Measurements from ENCODE around the gene C9orf43. TPM values are rescaled to one million over a fixed set of nuclear protein-coding genes. Genes with fewer than 3 reads are reported as not detected.
"Not testable (repeated sequence)": the region's sequence is repeated elsewhere in the genome, so short reads cannot be mapped to it uniquely, and the experiment has no call there.

Gene C9orf43
- total RNA-seq, 1 donor from 2014 or later, result 0.62 TPM

DNA sequence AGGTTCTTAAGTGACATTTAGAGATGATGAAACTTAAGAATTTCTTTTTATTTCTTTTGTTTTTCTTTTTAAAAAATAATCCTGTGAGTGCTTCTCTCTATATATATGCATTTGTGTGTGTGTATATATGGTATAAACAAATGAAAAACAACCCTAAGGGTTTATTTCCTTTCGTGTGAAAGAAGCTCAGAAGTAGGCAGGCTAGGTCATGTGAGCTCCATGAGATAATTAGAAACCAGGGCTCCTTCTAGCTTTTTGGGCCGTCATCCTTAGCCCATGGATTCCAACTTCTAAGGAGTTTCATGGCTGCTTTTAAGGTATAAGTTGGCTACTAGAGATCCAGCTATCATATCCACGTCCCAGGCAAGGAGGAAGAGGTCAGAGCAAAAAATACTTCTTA lies 11.2 kb downstream of the C9orf43 start:
- DNase-seq, result no peak

DNA sequence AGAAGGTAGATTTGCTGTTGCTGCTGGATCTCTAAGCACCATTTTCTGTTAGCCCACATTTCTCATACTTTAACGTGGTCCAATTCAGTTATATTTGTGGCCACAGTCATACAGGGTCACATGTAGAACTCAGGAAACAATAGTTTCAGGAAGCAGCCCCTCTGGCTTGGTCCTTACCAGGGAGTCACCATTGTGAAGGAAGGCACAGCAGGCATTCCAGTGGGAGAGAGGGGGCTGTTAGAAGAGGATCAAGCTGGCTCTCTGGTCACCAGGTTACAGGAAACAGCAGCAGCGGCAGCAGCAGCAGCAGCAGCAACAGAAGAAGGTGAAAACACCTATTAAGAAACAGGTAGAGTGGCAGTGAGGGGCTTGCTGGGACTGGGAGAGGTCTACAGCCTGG lies 14.5 kb downstream of the C9orf43 start:
- no peak for DNase-seq

DNA sequence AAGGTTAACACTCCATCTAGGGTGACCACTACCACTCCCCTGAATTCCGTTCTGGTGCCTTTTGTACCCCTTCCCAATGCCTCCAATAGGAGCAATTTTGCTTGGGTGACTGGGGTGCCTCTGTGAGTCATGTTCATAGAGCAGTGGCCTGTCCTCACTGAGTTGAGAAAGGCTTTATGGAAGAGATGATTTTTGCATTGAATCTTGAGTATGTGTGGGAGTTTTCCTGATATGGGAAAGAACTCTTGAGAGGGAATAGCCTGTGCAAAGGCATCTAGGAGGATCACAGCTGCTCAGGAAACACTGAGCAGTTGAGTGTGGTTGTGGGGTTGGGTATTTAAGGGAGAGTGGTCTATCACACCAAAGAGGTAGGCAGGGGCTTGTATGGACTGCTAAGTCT lies 16.2 kb downstream of the C9orf43 start:
- no peak for DNase-seq

DNA sequence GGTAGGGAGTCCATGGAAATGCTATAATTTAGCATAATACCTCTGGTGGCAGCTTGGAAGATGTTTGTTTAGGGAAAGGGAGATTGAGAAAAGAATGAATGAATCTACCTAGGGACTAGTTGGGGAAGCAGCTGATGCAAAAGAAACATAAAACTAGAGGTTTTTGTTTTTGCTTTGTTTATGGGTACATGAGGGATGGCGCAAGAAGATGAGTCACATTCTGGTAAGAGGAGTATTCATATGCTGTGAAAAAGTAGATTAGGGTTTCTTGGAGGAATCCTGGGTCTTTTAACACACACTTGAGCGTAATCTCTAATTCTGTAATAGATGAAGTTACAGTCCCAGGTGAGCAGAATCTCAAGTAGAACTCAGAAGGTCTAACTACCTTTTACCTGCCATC lies 17.1 kb downstream of the C9orf43 start:
- no peak for DNase-seq

DNA sequence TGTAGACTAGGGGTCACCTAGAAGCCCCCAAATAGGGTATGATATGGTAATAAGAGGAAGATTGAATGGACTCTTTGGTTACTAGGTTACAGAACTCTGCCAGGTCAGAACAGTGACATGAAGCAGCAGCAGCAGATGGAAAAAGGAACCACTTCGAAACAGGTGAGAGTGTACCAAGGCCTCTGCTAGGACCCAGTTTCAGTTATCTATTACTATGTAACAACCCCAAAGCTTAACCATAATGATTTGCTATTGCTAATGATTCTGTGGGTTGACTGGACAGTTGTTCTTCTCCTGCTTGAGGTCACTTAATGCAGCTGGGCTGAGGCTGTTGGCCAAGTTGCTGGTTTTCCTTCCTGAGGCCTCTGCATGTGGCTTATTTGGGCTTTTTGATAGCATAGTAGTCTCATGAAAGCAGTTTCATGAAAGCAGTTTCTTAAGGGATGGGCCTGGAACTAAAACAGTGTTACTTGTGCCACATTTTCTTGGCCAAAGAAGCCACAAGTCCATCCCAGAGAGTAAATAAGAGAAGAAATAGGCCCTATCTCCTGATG lies 17.6 kb downstream of the C9orf43 start:
- DNase-seq, result no peak

DNA sequence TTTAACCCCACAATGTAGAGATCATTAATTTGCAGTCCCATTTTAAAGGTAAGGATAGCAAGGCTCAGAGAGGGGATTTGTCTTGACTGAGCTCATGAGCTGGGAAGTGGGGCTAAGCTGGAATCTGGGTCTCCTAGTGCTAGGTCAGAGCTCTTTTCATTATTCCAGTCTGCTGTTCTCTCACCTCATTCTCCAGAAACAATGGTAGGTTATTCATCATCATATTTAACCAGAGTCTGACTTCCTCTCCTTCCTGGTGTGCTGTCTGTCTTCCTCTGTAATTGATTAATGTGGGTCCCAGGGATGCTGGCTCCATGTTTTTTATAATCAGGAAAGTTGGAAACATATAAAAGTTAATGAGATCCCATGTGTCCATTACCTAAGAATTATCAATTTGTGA lies 20.6 kb downstream of the C9orf43 start:
- no peak for DNase-seq

DNA sequence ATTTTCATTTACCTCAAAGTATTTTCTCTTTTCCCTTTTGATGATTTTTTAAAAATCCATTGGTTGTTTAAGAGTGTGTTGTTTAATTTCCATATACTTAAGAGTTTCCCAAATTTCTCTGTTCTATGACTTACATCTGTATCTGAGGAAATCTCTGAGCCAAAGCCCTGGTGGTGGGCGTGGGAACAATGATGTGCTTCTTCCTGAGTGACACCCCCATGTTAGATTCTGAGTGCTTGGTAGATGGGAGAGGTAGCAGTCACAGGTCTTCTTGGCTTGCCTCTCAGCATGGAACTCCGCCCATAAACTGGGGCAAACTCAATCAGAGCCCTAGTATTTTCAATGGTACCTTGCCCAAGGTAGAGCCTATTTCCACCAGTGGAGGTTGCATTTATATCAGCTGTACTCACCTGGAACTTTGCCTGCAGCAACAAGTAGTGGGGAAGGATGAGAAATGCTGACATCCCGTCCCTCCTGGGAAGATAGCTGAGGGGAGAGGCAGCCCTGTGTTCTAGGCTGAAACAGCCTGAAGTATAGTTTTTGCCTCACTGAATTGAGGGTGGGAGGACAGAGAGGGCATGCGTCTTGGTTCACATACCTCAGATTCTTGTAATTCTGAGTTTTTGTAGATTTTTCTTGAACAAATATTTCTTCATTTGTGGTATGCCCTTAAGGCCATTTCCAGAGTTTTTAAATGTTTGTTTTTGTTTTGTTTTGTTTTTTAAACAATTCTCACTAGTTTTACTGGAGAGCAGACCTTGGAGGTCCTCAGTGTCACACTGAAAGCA lies 26.4 kb downstream of the C9orf43 start:
- DNase-seq, result no peak

DNA sequence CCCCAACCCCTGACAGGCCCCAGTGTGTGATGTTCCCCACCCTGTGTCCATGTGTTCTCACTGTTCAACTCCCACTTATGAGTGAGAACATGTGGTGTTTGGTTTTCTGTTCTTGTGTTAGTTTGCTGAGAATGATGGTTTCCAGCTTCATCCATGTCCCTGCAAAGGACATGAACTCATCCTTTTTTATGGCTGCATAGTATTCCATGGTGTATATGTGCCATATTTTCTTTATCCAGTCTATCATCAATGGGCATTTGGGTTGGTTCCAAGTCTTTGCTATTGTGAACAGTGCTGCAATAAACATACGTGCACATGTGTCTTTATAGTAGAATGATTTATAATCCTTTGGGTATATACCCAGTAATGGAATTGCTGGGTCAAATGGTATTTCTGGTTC lies 27.2 kb downstream of the C9orf43 start:
- not testable (repeated sequence) for DNase-seq

DNA sequence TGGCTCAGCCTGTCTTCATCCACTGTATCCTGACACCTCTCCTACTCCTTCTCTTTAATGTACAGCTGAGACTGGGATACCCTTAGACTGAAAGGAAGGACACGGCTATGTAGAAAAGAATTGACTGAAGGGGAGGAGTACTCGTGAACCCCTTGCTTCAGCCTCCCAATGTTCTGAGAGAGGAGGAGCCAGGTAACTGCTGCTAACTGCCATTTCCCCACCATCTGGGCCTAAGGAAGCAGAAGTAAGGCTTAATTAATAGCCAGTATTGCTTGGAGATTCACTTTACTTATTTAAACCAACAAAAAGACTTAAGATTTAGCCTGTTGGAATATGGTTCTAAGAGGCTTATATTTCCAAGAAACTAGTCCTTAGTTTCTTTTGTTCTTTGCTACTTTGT lies 34.2 kb downstream of the C9orf43 start:
- DNase-seq, result no peak

DNA sequence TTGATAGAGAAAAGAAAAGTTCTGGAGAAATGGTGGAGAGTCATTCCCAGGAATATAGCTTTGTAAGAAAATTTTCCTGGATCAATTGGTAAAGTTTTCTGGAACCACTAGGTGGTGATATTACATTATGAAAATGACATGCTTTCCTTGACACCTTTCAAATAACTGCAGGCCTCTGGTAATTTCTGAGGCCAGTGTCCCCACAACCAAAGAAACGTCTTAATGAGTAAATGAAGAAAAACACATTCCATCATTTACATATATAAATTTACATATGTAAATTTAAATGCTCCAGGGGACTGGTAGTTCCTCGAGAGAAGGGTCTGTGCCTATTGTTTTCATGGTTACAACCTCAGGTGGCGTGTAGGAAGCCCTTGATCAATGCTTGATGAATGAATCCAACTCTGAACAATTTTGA lies 35.8 kb downstream of the C9orf43 start:
- no peak for DNase-seq

DNA sequence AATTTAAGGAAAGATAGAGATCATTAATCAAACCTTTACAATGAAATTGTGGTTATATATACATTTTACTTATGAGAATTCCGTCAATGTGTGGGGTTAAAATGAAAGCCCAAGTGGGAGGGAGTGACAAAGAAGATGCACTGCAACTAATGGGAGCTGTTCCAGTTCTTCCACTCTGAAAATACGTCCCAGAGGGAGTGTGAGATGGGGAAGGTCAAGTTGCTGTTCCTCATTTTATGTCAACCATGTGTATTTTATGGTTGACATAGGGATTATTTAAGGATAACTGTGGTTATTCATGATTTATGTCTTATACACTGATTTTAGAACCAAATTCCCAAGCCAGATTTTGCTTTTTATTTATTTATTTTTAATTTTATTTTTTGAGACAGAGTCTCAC lies 38.8 kb downstream of the C9orf43 start:
- DNase-seq, result no peak

DNA sequence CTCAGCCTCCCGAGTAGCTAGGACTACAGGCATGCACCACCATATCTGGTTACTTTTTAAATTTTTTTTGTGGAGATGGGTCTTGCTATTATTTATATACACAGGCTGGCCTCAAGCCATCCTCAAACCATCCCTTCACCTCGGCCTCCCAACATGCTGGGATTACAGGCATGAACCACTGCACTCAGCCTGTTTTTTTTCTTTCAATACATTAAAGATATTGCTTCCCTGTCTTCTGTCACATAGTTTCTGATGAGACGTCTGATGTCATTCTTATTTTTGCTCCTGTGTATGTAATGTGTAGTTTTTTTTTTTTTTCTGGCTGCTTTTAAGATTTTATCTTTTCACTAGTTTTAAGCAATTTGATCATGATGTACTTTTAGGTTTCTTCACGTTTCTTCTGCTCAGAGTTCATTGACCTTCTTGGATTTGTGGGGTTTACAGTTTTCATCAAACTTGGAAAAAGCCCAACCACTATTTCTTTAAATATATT lies 41.6 kb downstream of the C9orf43 start:
- DNase-seq, result no peak

DNA sequence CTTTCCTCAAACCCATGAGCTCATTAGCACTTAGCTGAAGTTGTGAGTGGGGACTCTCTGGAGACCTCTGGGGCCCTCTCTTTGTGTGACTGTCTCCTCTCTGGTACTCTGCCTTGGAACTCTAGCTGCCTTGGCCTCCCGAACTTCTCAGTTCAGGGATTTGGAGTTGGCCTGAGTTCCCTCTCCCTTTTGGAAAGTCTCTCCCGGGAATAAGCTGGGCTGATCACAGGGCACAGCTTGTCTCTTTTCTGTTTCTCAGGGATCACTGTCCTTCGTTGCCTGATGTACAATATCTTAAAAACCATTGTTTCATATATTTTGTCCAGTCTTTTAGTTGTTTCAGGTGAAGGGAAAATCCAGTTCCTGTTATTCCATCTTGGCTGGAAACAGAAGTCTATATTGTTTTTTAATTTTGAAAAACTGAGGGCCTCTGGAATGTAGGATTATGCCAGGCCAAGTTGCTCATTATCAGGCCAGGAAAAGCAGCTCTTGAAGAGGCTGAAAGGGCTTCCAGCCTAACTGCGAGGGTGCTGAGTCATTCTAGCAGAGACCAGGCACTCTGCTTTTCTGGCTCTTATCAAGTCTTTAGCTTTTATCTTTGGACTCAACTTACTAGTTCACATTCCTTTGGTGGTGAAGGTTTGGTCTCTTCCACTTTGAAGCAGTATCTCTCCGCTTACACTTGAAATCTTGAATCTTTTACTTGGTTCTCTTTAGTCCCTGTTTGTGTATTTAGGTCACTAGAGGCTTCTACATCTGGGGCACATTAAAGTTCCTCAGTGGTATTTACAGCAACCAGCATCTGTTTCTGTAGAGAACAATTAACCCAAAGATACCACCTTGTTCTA lies 44.6 kb downstream of the C9orf43 start:
- DNase-seq, result no peak

DNA sequence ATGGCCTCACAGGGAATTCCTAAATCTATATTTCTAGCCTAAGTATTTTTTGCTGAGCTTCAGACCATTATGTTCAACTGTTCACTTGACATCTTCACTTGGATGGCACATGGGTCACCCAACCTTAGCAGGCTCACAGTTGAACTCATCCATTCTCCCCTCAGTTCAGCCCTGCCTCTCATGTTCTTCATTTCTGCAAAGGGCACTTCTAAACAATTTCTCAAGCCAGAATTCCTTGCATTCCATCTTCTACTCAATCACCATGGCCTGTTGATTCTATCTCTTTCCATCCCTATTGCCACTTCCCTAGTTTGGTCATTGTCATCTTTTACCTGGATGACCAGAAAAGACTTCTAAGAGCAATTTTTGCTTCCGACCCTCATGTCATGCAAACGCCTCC lies 45.7 kb downstream of the C9orf43 start:
- DNase-seq, result no peak

DNA sequence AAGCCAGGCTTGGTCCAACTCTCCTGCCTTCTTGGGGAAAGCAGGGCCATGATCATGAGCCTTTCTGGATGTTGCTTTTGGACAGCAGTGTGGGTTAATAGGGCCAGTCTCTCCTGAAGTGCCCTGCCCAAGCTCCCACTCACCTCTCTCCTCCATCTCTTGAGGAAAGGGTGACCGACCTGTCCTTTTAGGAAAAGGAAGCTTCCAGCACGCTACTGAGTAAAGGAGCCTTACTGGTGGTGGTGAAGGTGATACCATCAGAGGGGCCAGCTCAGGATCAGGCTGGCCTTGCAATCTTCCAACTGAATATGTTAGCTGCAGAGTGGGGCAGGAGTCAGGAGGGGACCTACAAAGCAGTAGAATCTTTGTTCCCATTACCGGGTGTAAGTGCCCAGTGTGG lies 50.7 kb downstream of the C9orf43 start:
- DNase-seq, result no peak

DNA sequence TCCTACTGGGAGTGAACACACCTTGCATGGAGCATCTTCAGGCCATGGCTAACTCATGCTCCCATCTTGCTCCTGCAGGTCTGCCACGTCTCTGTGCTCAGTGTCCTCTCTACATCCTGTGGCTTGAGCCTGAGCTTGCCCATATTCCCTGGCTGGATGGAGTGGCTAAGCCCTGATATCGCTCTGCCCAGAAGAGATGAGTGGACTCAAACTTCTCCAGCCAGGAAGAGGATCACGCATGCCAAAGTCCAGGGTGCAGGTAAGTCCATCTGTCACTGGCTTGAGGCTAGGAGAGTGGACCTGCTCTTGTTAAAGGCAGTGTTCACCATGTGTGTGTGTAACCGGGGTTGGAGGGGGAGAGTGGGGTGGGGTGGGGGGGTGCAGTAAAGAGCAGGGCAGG lies 51.4 kb downstream of the C9orf43 start:
- DNase-seq, result no peak

DNA sequence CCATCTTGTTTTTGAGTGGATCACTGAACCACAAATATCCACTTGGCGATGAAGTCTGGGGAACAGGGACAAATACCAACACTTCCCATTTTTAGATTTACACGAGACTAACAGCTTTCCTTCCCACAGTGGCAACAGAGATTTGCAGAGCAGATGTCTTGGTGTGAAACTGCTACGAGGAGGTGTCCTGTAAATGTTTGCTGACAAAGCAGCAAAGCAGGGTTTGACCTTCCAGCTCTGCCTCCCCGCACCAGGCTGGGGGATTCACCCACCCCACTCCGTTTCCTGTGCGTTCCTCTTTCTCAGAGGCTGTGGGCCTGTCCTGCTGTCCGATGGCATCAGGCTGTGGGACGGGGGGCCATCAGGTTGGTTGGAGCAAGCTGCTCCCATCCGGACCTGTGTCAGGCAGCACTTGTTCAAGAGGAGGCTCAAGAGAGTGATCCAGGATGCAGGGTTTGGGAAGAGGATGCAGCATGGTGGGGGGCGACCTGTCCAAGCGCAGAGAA lies 52.3 kb downstream of the C9orf43 start:
- no peak for DNase-seq

DNA sequence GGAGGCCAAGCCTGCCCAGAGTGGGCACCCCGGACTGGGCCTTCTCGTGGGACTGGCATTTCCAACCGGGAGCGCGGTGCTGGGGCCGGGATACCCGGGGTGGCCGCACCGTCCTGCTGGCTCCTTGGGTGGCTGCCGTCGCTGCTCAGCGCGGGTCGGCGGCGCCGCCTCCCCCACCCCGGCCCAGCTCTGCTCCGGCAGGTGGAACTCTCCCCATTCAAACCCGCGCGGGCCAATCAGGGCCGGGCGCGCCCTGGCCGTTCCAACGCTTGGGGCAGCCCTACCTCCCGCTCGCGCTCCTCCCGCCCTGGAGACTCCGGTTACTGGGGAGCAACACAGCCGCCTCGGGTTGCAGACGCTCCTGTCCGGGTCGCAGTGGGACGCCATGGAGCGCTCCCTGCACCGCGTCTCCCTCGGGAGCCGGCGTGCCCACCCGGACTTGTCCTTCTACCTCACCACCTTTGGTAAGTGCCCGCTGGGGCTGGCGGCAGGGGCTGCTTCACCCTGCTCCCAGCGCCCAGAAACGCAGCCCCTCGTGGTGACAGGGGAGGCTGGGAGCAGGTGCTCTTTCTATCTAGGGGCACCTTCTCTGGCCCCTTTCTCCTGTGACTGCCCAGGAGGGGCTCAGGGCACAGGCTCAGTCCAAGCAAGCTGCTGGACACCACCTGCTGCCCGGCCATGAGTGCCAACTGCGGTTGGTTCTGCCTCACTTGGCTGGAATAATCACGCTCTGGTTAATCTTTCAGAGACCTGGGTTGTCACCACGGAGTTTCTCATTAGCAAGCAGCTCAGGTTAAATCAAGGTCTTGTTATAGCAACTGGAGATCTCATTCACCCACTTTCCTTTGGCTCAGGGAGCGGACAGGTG lies 53.1 kb downstream of the C9orf43 start, which contains the start of gene RGS3:
Gene RGS3 (plus strand): TSS at position 310 of the 868 bp plus-strand sequence. CDS start 76 bp downstream, at position 386.
- DNase-seq, result no peak

DNA sequence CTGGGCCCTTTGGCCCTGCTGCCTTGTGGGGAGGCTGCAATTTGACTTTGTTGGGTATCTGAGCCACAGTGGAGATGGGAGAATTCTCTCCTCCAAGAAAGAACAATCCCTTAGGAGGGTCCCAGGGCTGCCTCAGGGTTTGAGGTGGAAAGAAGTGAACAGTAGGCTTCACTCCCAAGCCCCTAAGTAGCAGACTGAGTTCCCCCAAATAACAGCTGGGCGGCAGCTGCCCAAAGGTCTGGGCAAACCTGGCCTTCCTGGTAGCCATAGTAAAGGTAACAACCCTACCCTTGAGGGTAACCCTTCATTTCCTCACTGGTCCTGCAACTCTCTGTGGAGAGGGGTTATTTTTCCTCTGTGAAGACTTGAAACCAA lies 53.7 kb downstream of the C9orf43 start:
- DNase-seq, result no peak

DNA sequence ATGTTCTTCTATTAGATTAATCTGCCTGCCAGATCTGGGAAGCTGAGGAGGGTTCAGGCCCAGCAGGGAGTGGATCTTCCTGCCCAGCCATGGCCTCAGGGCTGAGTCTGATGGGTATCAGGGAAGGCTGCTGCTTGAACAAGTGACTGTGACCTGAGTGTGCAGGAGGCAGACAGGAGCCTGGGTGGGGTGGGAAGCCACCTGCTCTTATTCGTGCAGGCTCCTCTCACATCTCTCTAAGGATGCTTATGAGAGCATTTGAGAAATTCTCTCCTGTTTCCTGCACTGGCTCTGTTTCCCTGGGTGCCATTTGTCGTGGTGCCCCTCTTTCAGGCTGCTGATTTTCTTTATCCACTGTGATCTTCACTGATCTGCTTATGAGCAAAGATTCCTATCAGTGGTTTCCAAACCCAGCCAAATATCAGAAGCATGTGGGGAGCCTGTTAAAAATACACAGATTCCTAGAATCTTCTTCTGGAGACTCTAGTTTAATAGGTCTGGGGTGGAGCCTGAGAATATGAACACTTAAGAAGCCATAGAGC lies 55.1 kb downstream of the C9orf43 start:
- no peak for DNase-seq

DNA sequence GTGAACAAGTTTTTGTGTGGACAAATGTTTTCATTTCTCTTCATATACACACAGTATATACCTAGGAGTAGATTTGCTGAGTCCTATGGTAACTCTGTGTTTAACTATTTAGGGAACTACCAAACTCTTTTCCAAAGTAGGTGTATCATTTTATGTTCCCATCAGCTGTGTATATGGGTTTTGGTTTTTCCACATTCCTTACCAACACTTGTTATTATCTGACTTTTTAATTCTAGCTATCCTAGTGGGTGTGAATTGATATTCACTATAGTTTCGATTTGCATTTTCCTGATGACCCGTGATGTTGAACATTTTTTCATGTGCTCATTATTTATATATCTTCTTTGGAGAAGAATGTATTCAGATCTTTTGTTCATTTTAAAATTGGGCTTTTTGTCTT lies 56.6 kb downstream of the C9orf43 start:
- no peak for DNase-seq

Data from occipital lobe (tissue), 2 donors.